NCI-H128 (cell line): ENCODE results near the gene AGPAT4.
"Not testable (repeated sequence)": the region's sequence is repeated elsewhere in the genome, so short reads cannot be mapped to it uniquely, and the experiment has no call there.

Source experiments
- DNase-seq: peaks from one replicate; lab custom pipeline; 2025; ENCODE audit not compliant: unreplicated experiment; lab: John Stamatoyannopoulos, UW

Gene AGPAT4

GRCh38 chr6:161228921-161229591, 44.8 kb downstream of the AGPAT4 start:
- no peak for DNase-seq

GRCh38 chr6:161228096-161228495, 45.8 kb downstream of the AGPAT4 start:
- no peak for DNase-seq

GRCh38 chr6:161227004-161227960, 46.6 kb downstream of the AGPAT4 start:
- no peak for DNase-seq

GRCh38 chr6:161226009-161226964, 47.6 kb downstream of the AGPAT4 start:
- no peak for DNase-seq

GRCh38 chr6:161225681-161226008, 48.2 kb downstream of the AGPAT4 start:
- DNase-seq: no peak

- not testable (repeated sequence) for DNase-seq
Observed at GRCh38 chr6:161224951-161225680, 48.7 kb downstream of the AGPAT4 start.

- DNase-seq: no peak
Observed at GRCh38 chr6:161223646-161224045, 50.2 kb downstream of the AGPAT4 start.

GRCh38 chr6:161222706-161223234, 51.1 kb downstream of the AGPAT4 start:
- no peak for DNase-seq

GRCh38 chr6:161220346-161220745, 53.5 kb downstream of the AGPAT4 start:
- DNase-seq: no peak

- DNase-seq: no peak
Observed at GRCh38 chr6:161219680-161220079, 54.2 kb downstream of the AGPAT4 start.

- no peak for DNase-seq
Observed at GRCh38 chr6:161218222-161218621, 55.6 kb downstream of the AGPAT4 start.

- DNase-seq: no peak
Observed at GRCh38 chr6:161217628-161218027, 56.2 kb downstream of the AGPAT4 start.

GRCh38 chr6:161216616-161217205, 57.1 kb downstream of the AGPAT4 start:
- no peak for DNase-seq

GRCh38 chr6:161215876-161216615, 57.8 kb downstream of the AGPAT4 start:
- no peak for DNase-seq

GRCh38 chr6:161215193-161215592, 58.7 kb downstream of the AGPAT4 start:
- DNase-seq: no peak

GRCh38 chr6:161214722-161215121, 59.1 kb downstream of the AGPAT4 start:
- DNase-seq: no peak

- DNase-seq: no peak
Observed at GRCh38 chr6:161212902-161213301, 61.0 kb downstream of the AGPAT4 start.

- DNase-seq: no peak
Observed at GRCh38 chr6:161211380-161212035, 62.4 kb downstream of the AGPAT4 start.

GRCh38 chr6:161210857-161211256, 63.0 kb downstream of the AGPAT4 start:
- no peak for DNase-seq
